K562 (cell line): ENCODE measurements around the gene MSI1. TPM values are rescaled to one million over a fixed set of nuclear protein-coding genes. Genes with fewer than 3 reads are reported as not detected.

Experiments used
- CSDE1 ChIP-seq, 2 experiments: fragments of 450-650 bp; IDR thresholded peaks; 2 replicates each; pipeline ENCODE4 v1.6.1; 2016; ENCODE audit warnings: mild to moderate bottlenecking in 1 of 2
- ESRRB ChIP-seq: fragments of 250-450 bp; sonication (Bioruptor Pico); IDR thresholded peaks from 2 replicates; pipeline ENCODE4 v1.5.0; 2020; ENCODE audit warnings: mild to moderate bottlenecking, moderate library complexity, borderline replicate concordance
- ETS2 ChIP-seq: IDR thresholded peaks from 2 replicates; pipeline ENCODE4 v1.6.1; 2016; ENCODE audit warnings: borderline replicate concordance, missing genetic modification characterization, mild to moderate bottlenecking, moderate library complexity, missing compliant biosample characterization; ENCODE audit not compliant: poor library complexity, severe bottlenecking
- FOXM1 ChIP-seq, 2 experiments: fragments of 450-650 bp in 1 of 2; sonication (generic) in 1 of 2; formaldehyde crosslinking in 1 of 2; IDR thresholded peaks; 2 replicates each; pipeline versions ENCODE4 v1.6.1 to v1.9.0; 2017 to 2022; ENCODE audit warnings: low read depth in 2 of 2, mild to moderate bottlenecking in 2 of 2, missing genetic modification reagents in 1 of 2, moderate library complexity in 1 of 2
- GABPB2 ChIP-seq: fragments of 250-450 bp; sonication (Bioruptor Pico); conservative IDR thresholded peaks from 2 replicates; pipeline ENCODE4 v1.5.1; 2021; ENCODE audit warnings: mild to moderate bottlenecking
- KDM4B ChIP-seq, 2 experiments: fragments of 450-650 bp in 1 of 2; sonication (generic) in 1 of 2; IDR thresholded peaks; 2 replicates each; pipeline ENCODE4 v1.6.1; 2016 to 2017; ENCODE audit warnings: borderline replicate concordance in 2 of 2, antibody characterized with exemption in 1 of 2, low read depth in 1 of 2, mild to moderate bottlenecking in 1 of 2
- KLF1 ChIP-seq: fragments of 450-650 bp; IDR thresholded peaks from 2 replicates; pipeline ENCODE4 v1.6.1; 2016; ENCODE audit warnings: missing genetic modification characterization, missing compliant biosample characterization
- RBM34 ChIP-seq: fragments of 200-400 bp; formaldehyde crosslinking; IDR thresholded peaks from 2 replicates; pipeline ENCODE4 v1.6.1; 2018; ENCODE audit warnings: low read length, borderline replicate concordance; ENCODE audit not compliant: insufficient read depth
- TCF7L2 ChIP-seq: fragments of 150-350 bp; IDR thresholded peaks from 2 replicates; pipeline ENCODE4 v1.6.1; 2016; ENCODE audit warnings: low read depth, mild to moderate bottlenecking, low read length, moderate library complexity
- ZKSCAN1 ChIP-seq: fragments of 150-350 bp; IDR thresholded peaks from 2 replicates; pipeline ENCODE4 v1.6.1; 2016; ENCODE audit warnings: low read depth, low read length
- polyA plus RNA-seq, 8 experiments: library from polyadenylated mRNA; depleted of rRNA in 4 of 8; stranded (reverse) in 5 of 8; unstranded in 3 of 8; fragments of >200 nt; fragmentation: Nextera tagmentation in 2 of 8; fragmentation: Illumina TruSeq in 1 of 8; extraction: Ambion mirVana in 2 of 8; extraction: Trizol in 1 of 8; gene quantifications; 2 replicates each; pipeline versions ENCODE4 v1.2.1 to v1.2.3, GENCODE V29; 2011 to 2014; ENCODE audit warnings: inconsistent platforms in 1 of 8, missing spikeins in 1 of 8
- total RNA-seq, 7 experiments: library from RNA; depleted of rRNA in 6 of 7; stranded (reverse); fragments of >200 nt in 6 of 7; fragmentation: Illumina TruSeq in 2 of 7; extraction: Trizol in 2 of 7; gene quantifications; 2 replicates each; pipeline versions ENCODE4 v1.2.1 to v1.2.3, GENCODE V29; 2011 to 2021; ENCODE audit warnings: low replicate concordance in 1 of 7
- TF ChIP-seq, protein P1 (sequence below): sonication (generic); formaldehyde crosslinking; IDR thresholded peaks from 2 replicates; pipeline ENCODE4 v1.8.0; 2023; ENCODE audit warnings: mild to moderate bottlenecking, missing genetic modification reagents
- TF ChIP-seq, protein P2 (sequence below): fragments of 250-450 bp; sonication (Bioruptor Pico); IDR thresholded peaks from 2 replicates; pipeline ENCODE4 v1.5.0; 2021
- TF ChIP-seq, protein P3 (sequence below): sonication (generic); formaldehyde crosslinking; IDR thresholded peaks from 2 replicates; pipeline ENCODE4 v1.8.1; 2023; ENCODE audit warnings: mild to moderate bottlenecking, missing genetic modification reagents
- TF ChIP-seq, protein P4 (sequence below): IDR thresholded peaks from 2 replicates; pipeline ENCODE4 v1.6.1; 2014; ENCODE audit warnings: antibody characterized with exemption
- TF ChIP-seq, protein P5 (sequence below): sonication (generic); formaldehyde crosslinking; IDR thresholded peaks from 2 replicates; pipeline ENCODE4 v1.8.0; 2022; ENCODE audit warnings: mild to moderate bottlenecking, missing genetic modification reagents
- TF ChIP-seq, protein P6 (sequence below): fragments of 250-450 bp; sonication (Bioruptor Pico); IDR thresholded peaks from 2 replicates; pipeline ENCODE4 v1.8.0; 2022; ENCODE audit warnings: moderate library complexity, mild to moderate bottlenecking, inconsistent platforms

Gene MSI1
- total and polyA plus RNA-seq, 9 of the 15 experiments (the other 6 are each of a cell fraction or from before 2014, with no cell fraction given), result 0.16 TPM; not detected in 8

DNA sequence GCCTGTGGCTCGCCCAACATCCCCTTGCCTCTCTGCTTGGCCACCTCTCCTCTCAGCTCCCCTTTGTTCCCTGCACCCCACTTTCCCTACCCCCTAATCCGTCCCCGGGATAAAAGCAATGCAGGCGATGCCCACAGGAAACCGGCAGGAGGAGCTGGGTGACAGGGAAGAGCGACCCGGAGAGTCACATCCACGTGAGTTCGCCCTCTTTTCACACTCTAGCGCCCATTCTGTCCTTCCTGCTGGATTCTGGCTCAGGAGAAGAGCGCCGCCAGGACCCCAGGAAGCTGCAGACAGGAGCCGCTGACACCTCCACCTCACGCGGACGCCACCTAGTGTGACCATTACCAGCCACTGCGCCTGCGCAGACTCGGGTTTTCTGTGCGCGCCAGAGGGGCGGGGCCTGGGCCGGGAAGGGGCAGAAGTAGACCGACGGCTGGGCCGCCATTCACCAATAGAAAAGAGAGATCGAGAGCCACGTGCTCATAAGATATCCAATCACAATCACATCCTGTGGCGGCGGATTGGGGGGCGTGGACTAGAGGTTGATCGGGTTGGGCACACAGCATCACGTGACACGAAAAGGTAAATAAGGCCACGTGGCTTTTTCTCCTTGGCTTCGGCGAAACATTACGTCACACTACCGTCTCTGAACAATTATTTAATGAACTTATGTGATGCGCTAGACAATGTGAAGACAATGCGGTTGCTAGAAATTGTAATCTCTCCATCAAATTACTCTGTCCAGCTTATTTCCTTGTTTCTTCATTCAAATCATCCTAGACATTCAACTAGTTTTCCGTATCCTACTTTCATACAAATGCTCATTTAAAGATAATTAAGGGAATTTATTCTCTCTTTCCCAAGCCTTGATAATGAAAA is 51.5 kb downstream of the MSI1 start (continued):
- TF ChIP-seq, protein P1, sequence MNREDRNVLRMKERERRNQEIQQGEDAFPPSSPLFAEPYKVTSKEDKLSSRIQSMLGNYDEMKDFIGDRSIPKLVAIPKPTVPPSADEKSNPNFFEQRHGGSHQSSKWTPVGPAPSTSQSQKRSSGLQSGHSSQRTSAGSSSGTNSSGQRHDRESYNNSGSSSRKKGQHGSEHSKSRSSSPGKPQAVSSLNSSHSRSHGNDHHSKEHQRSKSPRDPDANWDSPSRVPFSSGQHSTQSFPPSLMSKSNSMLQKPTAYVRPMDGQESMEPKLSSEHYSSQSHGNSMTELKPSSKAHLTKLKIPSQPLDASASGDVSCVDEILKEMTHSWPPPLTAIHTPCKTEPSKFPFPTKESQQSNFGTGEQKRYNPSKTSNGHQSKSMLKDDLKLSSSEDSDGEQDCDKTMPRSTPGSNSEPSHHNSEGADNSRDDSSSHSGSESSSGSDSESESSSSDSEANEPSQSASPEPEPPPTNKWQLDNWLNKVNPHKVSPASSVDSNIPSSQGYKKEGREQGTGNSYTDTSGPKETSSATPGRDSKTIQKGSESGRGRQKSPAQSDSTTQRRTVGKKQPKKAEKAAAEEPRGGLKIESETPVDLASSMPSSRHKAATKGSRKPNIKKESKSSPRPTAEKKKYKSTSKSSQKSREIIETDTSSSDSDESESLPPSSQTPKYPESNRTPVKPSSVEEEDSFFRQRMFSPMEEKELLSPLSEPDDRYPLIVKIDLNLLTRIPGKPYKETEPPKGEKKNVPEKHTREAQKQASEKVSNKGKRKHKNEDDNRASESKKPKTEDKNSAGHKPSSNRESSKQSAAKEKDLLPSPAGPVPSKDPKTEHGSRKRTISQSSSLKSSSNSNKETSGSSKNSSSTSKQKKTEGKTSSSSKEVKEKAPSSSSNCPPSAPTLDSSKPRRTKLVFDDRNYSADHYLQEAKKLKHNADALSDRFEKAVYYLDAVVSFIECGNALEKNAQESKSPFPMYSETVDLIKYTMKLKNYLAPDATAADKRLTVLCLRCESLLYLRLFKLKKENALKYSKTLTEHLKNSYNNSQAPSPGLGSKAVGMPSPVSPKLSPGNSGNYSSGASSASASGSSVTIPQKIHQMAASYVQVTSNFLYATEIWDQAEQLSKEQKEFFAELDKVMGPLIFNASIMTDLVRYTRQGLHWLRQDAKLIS (CRISPR knock-in tag), result no peak
- TF ChIP-seq ESRRB (CRISPR knock-in tag), result no peak
- TF ChIP-seq, protein P2, sequence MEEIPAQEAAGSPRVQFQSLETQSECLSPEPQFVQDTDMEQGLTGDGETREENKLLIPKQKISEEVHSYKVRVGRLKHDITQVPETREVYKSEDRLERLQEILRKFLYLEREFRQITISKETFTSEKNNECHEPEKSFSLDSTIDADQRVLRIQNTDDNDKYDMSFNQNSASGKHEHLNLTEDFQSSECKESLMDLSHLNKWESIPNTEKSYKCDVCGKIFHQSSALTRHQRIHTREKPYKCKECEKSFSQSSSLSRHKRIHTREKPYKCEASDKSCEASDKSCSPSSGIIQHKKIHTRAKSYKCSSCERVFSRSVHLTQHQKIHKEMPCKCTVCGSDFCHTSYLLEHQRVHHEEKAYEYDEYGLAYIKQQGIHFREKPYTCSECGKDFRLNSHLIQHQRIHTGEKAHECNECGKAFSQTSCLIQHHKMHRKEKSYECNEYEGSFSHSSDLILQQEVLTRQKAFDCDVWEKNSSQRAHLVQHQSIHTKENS (CRISPR knock-in tag), result no peak
- TF ChIP-seq, protein P3, sequence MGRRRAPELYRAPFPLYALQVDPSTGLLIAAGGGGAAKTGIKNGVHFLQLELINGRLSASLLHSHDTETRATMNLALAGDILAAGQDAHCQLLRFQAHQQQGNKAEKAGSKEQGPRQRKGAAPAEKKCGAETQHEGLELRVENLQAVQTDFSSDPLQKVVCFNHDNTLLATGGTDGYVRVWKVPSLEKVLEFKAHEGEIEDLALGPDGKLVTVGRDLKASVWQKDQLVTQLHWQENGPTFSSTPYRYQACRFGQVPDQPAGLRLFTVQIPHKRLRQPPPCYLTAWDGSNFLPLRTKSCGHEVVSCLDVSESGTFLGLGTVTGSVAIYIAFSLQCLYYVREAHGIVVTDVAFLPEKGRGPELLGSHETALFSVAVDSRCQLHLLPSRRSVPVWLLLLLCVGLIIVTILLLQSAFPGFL (CRISPR knock-in tag), result no peak
- TF ChIP-seq, protein P4, sequence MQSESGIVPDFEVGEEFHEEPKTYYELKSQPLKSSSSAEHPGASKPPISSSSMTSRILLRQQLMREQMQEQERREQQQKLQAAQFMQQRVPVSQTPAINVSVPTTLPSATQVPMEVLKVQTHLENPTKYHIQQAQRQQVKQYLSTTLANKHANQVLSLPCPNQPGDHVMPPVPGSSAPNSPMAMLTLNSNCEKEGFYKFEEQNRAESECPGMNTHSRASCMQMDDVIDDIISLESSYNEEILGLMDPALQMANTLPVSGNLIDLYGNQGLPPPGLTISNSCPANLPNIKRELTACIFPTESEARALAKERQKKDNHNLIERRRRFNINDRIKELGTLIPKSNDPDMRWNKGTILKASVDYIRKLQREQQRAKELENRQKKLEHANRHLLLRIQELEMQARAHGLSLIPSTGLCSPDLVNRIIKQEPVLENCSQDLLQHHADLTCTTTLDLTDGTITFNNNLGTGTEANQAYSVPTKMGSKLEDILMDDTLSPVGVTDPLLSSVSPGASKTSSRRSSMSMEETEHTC, result no peak; the same call in 1 of the 2 replicates
- TF ChIP-seq TCF7L2, result no peak
- no peak for TF ChIP-seq ETS2 (tag)
- TF ChIP-seq KDM4B (IDR thresholded peaks at IDR 0.05; ENCODE audit: borderline replicate concordance in 2 of 2, low read depth in 1 of 2), result no peak
- no peak for TF ChIP-seq CSDE1 (IDR thresholded peaks at IDR 0.05)
- TF ChIP-seq, protein P5, sequence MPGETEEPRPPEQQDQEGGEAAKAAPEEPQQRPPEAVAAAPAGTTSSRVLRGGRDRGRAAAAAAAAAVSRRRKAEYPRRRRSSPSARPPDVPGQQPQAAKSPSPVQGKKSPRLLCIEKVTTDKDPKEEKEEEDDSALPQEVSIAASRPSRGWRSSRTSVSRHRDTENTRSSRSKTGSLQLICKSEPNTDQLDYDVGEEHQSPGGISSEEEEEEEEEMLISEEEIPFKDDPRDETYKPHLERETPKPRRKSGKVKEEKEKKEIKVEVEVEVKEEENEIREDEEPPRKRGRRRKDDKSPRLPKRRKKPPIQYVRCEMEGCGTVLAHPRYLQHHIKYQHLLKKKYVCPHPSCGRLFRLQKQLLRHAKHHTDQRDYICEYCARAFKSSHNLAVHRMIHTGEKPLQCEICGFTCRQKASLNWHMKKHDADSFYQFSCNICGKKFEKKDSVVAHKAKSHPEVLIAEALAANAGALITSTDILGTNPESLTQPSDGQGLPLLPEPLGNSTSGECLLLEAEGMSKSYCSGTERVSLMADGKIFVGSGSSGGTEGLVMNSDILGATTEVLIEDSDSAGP (CRISPR knock-in tag), result no peak
- peak; percentile 90 for TF ChIP-seq ZKSCAN1
- no peak for TF ChIP-seq GABPB2 (CRISPR knock-in tag)
- TF ChIP-seq FOXM1 (IDR thresholded peaks at IDR 0.05; ENCODE audit: low read depth), result peak; percentile 64; the same call in 1 of the 2 replicates
- no peak for TF ChIP-seq FOXM1 (CRISPR knock-in tag; IDR thresholded peaks at IDR 0.05; ENCODE audit: low read depth)
- no peak for TF ChIP-seq RBM34
- TF ChIP-seq KLF1 (tag), result no peak
- TF ChIP-seq, protein P6, sequence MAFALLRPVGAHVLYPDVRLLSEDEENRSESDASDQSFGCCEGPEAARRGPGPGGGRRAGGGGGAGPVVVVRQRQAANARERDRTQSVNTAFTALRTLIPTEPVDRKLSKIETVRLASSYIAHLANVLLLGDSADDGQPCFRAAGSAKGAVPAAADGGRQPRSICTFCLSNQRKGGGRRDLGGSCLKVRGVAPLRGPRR (CRISPR knock-in tag), result no peak
